Esophagus squamous epithelium (tissue), 5 donors: Measurements from ENCODE around the gene CACNA1I. TPM values are rescaled to one million over a fixed set of nuclear protein-coding genes. Genes with fewer than 3 reads are reported as not detected.

Experiments used
- DNase-seq: peaks from one replicate; lab custom pipeline; 2025; lab: John Stamatoyannopoulos, UW
- H3K27ac ChIP-seq, 4 donors: fragments of 200-600 bp; sonication (generic); one replicate each; pipeline ENCODE4 v1.5.1; 2016 to 2019; ENCODE audit warnings: mild to moderate bottlenecking in 1 of 4
- H3K27me3 ChIP-seq, 4 donors: fragments of 200-600 bp; sonication (generic); 1 replicate in 3 of 4; 2 replicates in 1 of 4; pipeline versions ENCODE4 v1.5.1 to v1.6.0; 2017 to 2021; ENCODE audit warnings: antibody characterized with exemption in 1 of 4
- H3K36me3 ChIP-seq, 3 donors: fragments of 200-600 bp; sonication (generic); one replicate each; pipeline ENCODE4 v1.5.1; 2016 to 2019
- H3K4me1 ChIP-seq, 3 donors: fragments of 200-600 bp; sonication (generic); one replicate each; pipeline ENCODE4 v1.5.1; 2017 to 2019
- H3K4me3 ChIP-seq, 4 donors: fragments of 200-600 bp; sonication (generic); 1 replicate in 3 of 4; 2 replicates in 1 of 4; pipeline ENCODE4 v1.5.1; 2016 to 2019; ENCODE audit warnings: mild to moderate bottlenecking in 2 of 4, moderate library complexity in 1 of 4
- H3K9me3 ChIP-seq, 3 donors: fragments of 200-600 bp; sonication (generic); one replicate each; pipeline ENCODE4 v1.5.1; 2016 to 2019
- POLR2A ChIP-seq, 4 donors: fragments of 450-650 bp; IDR thresholded peaks; one replicate each; pipeline ENCODE4 v1.6.1; 2017; ENCODE audit warnings: antibody characterized with exemption in 4 of 4, mild to moderate bottlenecking in 4 of 4, moderate library complexity in 3 of 4
- WGBS, 2 donors: methylation state at CpG; one replicate each; pipeline ENCODE4 v1.1.5; 2018; 5-methylcytosine and 5-hydroxymethylcytosine counted together
- intact Hi-C: fragments of 100-400 bp; cut with DNase I; formaldehyde crosslinking; loops from one replicate; pipeline ENCODE4 v1.15.0; 2022
- total RNA-seq, 4 donors: library from RNA; depleted of rRNA; stranded (reverse); fragments of >200 nt; gene quantifications; one replicate each; pipeline ENCODE4 v1.1.0, GENCODE V29; 2016
- TF ChIP-seq, protein P1 (sequence below), 6 experiments: fragments of 450-650 bp in 4 of 6; fragments of 200-600 bp in 2 of 6; sonication (generic) in 2 of 6; IDR thresholded peaks; one replicate each; pipeline ENCODE4 v1.5.1; 2016 to 2019; ENCODE audit warnings: antibody characterized with exemption in 6 of 6, mild to moderate bottlenecking in 4 of 6, moderate library complexity in 4 of 6
- donor health status: DM: yes; HTN: yes; CAD: no.

CACNA1I gene
- total RNA-seq, 4 donors from 2014 or later: 0.12 to 0.38 (median 0.20) TPM

- H3K27ac ChIP-seq: peak overlapping the region; percentile 48 to 70 (median 64)
- 54 to 78% methylated on average over 8 to 10 of the region's 12 CpGs for WGBS, 2 donors
- H3K9me3 ChIP-seq: no peaks in the 10 kb centered on the region
- H3K4me1 ChIP-seq: peaks cover 50 to 91% (median 62%) of the 10 kb centered on the region in 3 donors
- TF ChIP-seq, protein P1, sequence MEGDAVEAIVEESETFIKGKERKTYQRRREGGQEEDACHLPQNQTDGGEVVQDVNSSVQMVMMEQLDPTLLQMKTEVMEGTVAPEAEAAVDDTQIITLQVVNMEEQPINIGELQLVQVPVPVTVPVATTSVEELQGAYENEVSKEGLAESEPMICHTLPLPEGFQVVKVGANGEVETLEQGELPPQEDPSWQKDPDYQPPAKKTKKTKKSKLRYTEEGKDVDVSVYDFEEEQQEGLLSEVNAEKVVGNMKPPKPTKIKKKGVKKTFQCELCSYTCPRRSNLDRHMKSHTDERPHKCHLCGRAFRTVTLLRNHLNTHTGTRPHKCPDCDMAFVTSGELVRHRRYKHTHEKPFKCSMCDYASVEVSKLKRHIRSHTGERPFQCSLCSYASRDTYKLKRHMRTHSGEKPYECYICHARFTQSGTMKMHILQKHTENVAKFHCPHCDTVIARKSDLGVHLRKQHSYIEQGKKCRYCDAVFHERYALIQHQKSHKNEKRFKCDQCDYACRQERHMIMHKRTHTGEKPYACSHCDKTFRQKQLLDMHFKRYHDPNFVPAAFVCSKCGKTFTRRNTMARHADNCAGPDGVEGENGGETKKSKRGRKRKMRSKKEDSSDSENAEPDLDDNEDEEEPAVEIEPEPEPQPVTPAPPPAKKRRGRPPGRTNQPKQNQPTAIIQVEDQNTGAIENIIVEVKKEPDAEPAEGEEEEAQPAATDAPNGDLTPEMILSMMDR (IDR thresholded peaks at IDR 0.05): no peak
- TF ChIP-seq POLR2A (IDR thresholded peaks at IDR 0.05): no peak
- peaks cover 0 to 54% (median 11%) of the 10 kb centered on the region in 3 donors for H3K36me3 ChIP-seq
- intact Hi-C loops: no loop called here
- H3K4me3 ChIP-seq: peak overlapping the region in 2 of 4 donors; percentile 14 to 15
- no peak for DNase-seq
- H3K27me3 ChIP-seq: no peaks in the 10 kb centered on the region
Observed at GRCh38 chr22:39528080-39528661, 42.4 kb upstream of the CACNA1I start.

GRCh38 chr22:39528681-39529486 is 41.7 kb upstream of the CACNA1I start:
- Histone ChIP-seq H3K27ac (peak overlapping the region; percentile 48 to 70 (median 64)), H3K36me3 (peaks cover 0 to 48% (median 10%) of the 10 kb centered on the region in 3 donors), H3K4me1 (peaks cover 49 to 88% (median 55%) of the 10 kb centered on the region in 3 donors), H3K9me3 (no peaks in the 10 kb centered on the region), H3K27me3 (no peaks in the 10 kb centered on the region), H3K4me3 (peak overlapping the region in 3 of 4 donors; percentile 14 to 50 (median 15))
- TF ChIP-seq, protein P1 (IDR thresholded peaks at IDR 0.05): peak; percentile 96 to 99 (median 98)
- TF ChIP-seq POLR2A (IDR thresholded peaks at IDR 0.05): peak in 1 of 4 donors; percentile 55
- 0 to 26% methylated on average over 5 to 11 of the region's 32 CpGs for WGBS, 2 donors
- intact Hi-C loops: no loop called here
- peak; percentile 60 for DNase-seq

- Histone ChIP-seq H3K4me3 (peak overlapping the region in 3 of 4 donors; percentile 14 to 50 (median 15)), H3K4me1 (peaks cover 49 to 88% (median 53%) of the 10 kb centered on the region in 3 donors), H3K9me3 (no peaks in the 10 kb centered on the region), H3K27me3 (no peaks in the 10 kb centered on the region), H3K27ac (peak overlapping the region; percentile 48 to 70 (median 64)), H3K36me3 (peaks cover 0 to 42% (median 4%) of the 10 kb centered on the region in 3 donors)
- WGBS, 2 donors: 45 to 53% methylated on average over 2 to 8 of the region's 17 CpGs
- TF ChIP-seq, protein P1 (IDR thresholded peaks at IDR 0.05): no peak
- TF ChIP-seq POLR2A (IDR thresholded peaks at IDR 0.05): no peak
- no peak for DNase-seq
- intact Hi-C loops: no loop called here
Observed at GRCh38 chr22:39529487-39529851, 41.1 kb upstream of the CACNA1I start.

DNA sequence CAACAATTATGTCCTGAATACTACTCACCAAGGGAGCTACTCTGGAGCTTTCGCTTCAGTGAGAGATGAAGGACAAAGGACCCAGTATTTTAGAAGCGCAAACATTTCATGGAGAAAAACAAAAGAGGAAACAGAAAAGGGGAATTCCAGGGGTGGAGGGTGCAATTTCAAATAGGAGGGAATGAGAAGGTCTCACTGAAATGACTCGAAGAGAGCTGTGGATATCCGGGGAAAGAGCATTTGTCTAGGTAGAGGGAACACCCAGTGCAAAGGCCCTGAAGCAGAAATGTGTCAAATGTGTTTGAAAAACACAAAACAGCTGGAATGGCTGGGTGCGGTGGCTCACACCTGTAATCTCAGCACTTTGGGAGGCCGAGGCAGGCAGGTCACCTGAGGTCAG is 40.4 kb upstream of the CACNA1I start:
- no peaks in the 10 kb centered on the region for H3K27me3 ChIP-seq
- peaks cover 44 to 88% (median 55%) of the 10 kb centered on the region in 3 donors for H3K4me1 ChIP-seq
- peak overlapping the region in 1 of 4 donors; percentile 15 for H3K4me3 ChIP-seq
- TF ChIP-seq POLR2A (IDR thresholded peaks at IDR 0.05): no peak
- TF ChIP-seq, protein P1 (IDR thresholded peaks at IDR 0.05): no peak
- peaks cover 0 to 35% (median 1%) of the 10 kb centered on the region in 3 donors for H3K36me3 ChIP-seq
- no peaks in the 10 kb centered on the region for H3K9me3 ChIP-seq
- 57 to 69% methylated on average over 6 of the region's 6 CpGs for WGBS, 2 donors
- H3K27ac ChIP-seq: no peak overlapping the region
- intact Hi-C loops: no loop called here
- no peak for DNase-seq
